Spleen (tissue), 7 donors: ENCODE measurements around the gene IL11RA.

Experiments
- CTCF ChIP-seq, 11 experiments: fragments of 200-600 bp in 7 of 11; fragments of 450-650 bp in 4 of 11; sonication (generic) in 4 of 11; IDR thresholded peaks in 8 of 11; conservative IDR thresholded peaks in 3 of 11; 1 replicate in 7 of 11; 2 replicates in 4 of 11; pipeline versions ENCODE4 v1.4.0 to v1.8.0; 2016 to 2021; ENCODE audit warnings: antibody characterized with exemption in 11 of 11, inconsistent platforms in 4 of 11, mild to moderate bottlenecking in 1 of 11
- POLR2A ChIP-seq, 3 donors: fragments of 450-650 bp; IDR thresholded peaks; one replicate each; pipeline ENCODE4 v1.5.1; 2017; ENCODE audit warnings: antibody characterized with exemption in 3 of 3, mild to moderate bottlenecking in 1 of 3
- donor health status: DM: no; HTN: no; CAD: no; lungs with moderate emphysema.
- donor health status: DM: no; HTN: no; CAD: no.
- donor health status: DM: no; HTN: no; CAD: no.

GRCh38 chr9:34611251-34611810 lies 40.7 kb upstream of the IL11RA start:
- TF ChIP-seq CTCF (IDR thresholded peaks at IDR 0.05 in 8 of 11, conservative IDR thresholded peaks at IDR 0.05 in 3 of 11): no peak
- no peak for TF ChIP-seq POLR2A (IDR thresholded peaks at IDR 0.05)
